Measurements from ENCODE around the gene FAM53B.

Gene FAM53B

DNA sequence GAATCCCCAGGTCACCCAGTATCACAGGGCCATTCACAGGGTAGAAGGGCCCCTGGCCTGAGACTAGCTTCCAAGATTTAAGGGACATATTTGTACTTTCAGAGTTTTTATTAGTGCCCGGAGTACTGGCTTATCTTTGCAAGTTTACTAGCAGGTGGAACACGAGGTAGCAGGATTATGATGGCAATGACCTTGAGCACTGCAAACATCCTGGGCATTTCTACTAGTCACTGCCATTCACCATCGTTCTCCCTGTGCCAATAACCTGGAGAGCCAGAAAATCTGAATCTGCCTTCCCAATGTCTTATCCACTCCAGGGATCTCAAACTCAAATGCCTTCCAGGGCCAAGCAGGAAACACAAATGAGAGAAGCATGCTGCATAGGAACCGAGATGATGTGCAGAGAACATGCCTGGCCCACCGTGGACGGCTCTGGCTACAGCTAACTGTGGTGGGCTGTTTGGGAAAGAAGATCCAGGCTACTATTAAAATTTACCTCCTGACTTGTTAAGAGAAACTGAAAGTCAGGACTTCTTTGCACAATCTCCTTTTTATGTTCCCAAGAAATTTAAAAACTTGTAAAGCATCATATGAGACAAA, 16.7 kb downstream of the FAM53B start:
- DNase-seq (ENCODE audit: low read depth): no peak

DNA sequence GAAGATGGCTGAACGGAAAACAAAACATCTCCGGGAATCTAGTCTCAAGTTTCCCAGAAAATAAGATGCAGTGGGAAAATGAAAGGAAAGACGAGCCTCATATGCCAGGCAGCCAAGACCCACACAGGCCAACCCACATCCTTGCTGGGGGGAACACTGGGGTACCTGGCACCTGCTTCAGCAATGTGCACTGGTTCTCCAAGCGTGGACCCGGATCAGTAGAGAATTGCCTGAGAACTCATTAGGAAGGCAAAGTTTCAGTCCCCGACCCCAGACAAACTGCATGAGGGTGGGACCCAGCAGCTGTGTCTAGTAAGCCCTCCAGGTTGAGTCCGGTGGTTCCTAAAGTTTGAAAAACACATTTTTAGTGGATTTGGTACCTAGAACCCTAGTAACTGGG, 18.4 kb downstream of the FAM53B start:
- DNase-seq (ENCODE audit: low read depth): no peak

DNA sequence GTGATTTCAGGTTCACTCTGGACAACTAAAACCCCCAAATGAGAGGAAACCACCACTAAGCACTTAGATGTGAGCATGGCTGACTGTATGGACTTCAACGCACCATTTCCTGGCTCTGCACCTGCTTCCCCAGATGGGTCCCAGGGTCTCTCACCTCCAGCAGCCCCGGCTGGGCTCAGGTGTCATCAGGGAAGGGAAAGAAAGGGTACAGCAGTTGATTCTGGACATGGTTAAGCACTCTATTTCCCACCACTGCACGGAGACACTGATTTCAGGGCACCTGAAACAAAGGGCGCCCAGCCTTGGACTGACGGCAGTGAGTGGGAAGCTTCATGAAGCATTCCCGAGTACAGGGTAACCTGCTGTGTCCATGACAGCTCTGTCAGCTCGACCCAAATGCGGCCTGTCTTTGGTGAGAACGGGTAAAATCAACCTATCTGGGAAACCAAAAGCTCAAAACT, 19.0 kb downstream of the FAM53B start:
- DNase-seq (ENCODE audit: low read depth): no peak

DNA sequence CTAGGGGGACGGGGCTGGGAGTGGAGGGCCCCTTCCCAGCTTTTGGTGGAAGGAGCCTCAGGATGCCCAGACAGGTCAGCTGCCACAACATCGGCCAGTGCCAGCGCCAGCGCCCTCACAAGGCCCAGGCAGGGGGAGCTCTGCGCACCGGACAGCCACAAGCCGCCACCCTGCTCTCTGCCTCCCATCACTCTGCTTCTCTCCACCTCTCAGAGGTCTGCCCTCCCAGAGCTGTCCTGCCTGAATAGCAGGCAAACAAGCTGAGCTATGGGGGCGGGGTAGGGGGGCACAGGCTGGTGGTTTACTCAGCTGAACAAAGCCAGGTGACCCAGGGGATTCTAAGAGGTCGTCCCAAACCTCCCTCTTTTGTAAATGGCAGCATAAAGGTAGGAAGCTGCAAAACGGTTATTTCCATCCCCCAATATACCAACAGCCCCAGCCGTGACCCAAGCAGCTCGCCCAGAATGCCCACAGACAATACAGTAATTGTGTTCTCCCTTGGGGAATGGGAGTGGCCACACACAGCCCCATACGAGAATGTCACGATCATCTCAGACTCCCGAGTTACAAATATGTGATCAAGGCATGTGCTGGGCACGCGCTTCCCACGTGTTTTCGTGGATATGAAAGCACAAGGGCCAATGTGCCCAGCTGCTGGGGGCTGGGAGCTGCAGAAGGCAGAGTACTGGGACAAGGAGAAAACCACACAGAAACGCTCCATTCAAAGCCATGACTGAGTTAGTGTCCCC, 19.7 kb downstream of the FAM53B start:
- no peak for DNase-seq (ENCODE audit: low read depth)

DNA sequence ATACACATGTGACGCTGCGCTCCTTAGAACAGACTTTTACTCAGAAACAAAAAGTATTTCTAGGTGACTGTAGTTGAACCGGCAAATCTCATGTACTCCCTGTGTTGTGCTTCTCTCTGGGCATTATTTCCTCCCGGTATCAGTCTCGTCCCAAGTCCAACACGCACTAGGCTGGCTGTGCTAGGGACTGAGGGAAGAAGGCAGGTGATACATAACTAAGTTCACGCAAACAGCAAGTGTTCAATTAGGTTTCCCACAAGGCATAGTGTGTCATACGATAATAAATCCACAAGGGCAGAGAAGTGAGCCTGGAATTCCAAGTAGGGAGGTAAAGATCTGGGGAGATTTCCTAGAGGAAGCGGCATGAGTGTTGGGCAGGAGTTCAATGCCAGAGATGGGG, 20.4 kb downstream of the FAM53B start:
- DNase-seq (ENCODE audit: low read depth): no peak

DNA sequence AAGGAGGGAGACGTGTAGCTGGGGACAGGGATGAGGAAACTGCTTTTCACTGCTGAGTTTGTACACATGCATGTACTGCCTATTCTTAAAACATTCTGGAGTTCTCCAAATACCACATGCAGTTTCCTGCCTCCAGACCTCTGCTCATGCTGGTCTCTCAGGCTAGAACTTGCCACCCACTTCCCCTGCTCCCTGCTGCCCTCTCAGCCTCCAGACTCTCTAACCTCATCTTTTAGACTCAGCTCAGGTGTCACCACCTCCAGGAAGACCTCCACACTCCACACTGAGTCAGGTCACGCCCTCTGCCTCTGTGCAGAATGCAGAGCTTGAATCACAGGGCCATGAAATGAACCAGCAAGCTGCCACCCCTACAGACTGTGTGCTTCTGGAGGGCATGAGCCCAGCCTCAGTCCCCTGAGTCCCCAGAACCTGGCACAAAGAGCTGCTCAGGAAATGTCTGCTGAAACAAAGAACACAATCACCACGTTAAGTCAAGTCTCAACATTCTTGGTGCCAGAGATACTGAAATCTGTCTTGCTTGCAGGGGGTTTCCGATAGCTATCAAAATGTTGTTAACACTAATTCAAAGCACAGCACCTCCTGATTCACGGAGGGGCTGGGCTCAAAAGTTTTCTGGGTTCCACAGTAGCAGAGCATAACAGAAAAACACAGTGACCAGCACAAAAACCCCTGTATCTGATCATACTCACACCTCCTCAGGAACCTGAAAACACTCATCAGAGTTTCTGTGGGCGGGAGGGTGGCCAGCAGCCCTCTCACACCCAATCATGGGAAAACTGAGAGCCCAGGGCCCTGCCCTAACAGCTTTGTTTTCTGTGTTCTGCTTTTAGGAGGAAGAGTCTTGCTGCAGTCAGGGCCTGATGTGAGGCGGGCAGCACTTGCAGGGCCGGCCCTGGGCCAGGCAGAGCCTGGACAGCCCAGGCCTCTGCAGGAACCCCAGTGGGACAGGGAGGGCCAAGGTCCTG, 21.1 kb downstream of the FAM53B start:
- DNase-seq (ENCODE audit: low read depth): no peak

DNA sequence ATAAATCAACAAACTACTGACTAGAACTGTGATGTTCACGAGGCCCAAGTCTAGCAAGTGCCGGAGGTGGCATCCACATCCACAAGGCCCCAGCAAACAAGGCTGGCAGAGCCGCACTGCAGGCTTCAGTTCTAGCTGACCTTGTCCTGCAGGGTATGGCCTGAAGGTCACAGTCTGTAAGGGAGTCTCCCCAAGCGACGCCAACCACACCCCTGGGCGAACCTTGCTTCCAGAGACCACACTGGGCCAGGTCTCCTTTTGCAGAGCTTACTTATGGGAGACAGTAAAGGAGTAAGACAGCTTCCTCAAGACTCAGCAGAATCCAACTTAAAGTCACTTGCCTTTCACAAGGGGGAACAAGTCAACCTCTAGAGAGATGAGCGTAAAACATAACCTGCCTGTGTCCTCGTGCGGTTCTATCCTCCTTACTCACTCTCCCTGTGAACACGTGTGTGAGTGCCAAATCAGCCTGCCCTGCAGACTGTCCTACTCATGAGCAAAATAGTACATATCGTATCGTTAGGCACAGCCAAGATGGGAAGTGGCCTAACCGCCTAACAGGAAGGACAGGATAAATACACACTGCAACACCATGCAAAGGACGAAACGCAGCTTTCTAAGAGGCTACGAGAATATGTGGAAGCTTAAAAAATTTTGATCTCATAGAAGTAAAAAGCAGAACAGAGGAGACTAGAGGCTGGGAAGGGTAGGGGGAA, 22.7 kb downstream of the FAM53B start:
- no peak for DNase-seq (ENCODE audit: low read depth)

DNA sequence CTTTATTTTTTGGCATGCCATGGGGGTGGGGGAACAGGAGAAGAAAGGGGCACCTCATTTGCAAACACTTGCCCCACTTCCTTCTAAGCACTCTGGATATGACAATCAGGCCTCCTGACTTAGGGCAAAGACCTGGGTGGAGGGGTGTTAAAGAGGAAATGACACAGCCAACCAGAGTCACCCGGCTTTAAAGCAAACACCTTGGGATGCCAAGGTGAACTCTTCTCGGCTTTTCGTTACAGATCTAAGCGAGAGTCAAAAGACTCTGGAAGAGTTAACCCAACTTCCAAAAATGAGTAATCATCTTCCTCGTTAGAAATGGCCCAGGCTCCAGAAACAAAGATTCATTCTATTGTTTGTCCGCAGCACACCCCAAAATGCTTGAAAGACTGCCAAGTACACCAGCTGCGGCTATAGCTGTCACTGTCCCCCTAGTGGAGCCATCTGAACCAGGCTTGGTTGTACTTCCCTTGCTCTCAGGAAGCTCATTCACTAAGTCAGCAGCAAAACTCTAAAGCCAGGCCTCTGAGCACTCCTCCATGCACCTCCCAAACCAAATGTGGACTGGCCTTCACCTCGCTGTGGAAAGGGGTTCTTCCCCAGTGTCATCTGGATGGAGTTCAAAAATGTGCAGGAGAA, 24.8 kb downstream of the FAM53B start:
- DNase-seq (ENCODE audit: low read depth): no peak

DNA sequence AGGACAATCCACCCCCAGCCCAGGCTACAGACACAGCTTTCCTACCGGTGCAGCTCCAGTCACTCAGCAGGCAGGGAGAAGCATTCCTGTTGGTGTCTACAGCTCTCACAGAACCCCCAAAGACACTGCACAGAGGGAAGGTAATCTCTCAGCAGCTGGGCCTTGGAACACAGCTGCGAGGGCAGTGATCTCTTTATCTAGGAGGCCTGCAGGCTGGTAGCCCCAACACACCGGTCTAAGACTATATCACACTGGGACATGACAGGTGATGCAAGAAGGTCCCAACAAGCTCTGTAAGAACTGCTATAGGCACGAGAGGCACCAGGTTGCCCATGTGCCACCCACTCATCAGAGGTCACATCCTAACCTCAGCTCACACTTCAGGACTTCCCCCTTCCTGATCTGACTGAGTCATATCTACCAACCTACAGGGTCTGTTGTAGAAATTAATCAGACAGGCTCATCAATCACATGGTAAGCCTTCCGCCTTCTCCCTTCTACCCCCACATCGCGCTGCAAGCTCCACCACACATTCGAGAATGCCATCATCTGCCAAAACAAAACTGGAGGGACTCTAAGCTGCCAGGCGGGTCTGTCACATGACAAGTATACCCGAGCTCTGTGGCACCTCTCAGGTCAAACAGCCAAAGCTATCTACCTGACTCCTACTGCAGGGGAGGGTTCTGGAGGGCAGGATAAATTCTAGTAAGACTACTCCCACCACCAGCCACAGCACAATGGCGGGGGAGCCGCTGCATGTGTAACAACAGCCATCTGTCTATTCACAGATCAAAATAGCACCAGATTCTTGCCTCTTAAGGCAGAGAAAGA, 26.1 kb downstream of the FAM53B start:
- no peak for DNase-seq (ENCODE audit: low read depth)

DNA sequence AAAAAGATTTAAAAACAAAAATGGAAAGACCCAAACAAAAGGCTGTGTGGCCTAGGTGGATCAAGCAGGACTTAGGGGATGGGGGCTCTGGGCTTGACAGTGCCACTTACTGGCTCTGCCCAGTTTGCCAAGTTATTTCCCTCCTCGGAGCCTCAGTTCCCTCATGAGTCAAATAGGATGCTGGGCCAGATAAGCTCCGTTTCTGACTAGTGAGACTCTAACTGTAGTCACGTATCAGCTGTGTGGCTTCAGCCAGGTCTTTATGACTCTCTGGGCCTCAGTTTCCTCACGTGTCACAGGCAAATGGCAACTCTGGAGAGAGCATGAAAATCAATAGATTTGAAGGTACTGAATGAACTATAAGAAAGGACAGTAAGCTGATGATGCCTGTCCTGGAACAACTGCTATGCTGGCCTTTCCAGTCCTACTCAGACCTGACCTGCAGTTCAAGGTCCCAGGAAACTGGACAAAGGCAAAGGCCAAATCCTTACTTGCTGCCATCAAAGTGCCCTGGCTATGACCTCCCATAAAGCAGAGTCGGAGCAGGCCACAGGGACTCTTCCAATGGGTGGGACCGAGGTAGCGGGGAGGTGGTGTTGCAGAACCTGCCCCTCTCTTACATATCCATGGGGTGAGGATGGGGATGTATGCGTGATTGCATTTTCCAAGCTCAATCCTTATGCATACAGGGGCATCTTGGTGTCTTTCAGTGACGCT, 27.0 kb downstream of the FAM53B start:
- DNase-seq (ENCODE audit: low read depth): no peak

DNA sequence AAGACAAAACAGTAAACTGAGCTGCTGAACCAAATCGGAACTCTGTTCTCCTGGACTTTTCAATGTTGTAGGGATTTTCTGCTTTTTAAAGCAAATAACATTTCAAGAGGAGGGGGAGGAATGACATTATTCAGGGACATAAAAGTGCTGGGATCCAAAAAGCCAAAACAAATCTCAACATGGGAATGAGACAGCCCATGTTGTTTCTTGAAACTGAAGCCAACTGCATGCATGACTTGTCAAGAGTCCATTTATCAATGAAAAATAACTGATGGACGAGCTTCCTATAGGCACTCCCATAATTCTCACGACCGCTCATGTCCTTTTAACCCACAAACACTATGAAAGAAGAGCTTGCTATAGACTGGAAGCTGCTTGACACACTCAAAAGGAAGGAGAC, 27.8 kb downstream of the FAM53B start:
- DNase-seq (ENCODE audit: low read depth): no peak

DNA sequence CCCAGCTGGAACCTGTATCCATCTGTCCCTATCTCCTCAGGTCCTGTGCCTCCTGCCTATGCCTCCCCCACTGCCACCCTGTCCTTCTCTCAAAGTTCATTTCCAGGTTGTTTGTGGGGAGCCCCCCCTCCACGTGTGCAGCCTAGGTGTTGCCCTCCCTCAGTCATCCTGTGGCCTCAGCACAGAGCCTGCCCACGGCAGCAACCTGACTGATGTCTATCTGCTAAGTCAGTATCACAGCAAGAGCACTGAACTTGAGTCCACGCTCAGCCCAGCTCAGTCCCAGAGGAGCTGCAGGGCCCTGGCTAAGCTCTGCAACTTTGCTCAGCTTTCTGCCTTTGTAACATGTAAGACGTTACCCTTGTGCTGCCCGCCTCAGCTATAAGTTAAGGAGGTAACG, 28.7 kb downstream of the FAM53B start:
- DNase-seq (ENCODE audit: low read depth): no peak

DNA sequence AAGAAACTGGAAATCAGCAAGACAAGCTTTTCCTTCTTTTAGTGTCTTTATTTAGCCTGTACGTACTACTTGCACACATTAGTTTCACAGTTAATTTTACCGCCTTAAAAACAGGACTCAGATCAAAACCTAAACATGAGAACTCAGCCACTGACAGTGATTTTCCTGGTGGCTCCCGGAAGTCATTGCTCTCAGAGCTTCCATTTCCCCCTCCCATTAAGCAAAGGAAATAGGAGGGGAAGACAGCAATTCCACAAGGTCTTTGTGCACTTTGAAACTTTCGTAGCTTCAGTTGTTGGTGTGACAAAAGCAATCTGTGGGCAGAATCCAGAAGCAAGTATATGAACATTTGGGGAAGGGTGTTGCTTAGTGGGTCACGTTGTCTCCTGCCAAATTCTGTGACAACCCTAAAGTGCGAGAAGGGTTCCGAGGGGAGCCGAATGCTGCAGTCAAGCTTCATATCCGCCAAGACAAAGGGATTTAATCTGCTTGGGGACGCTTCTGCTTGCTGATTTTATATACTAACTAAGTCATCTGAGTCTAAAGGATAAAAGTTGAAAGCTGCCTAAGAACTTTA, 30.4 kb downstream of the FAM53B start:
- no peak for DNase-seq (ENCODE audit: low read depth)

DNA sequence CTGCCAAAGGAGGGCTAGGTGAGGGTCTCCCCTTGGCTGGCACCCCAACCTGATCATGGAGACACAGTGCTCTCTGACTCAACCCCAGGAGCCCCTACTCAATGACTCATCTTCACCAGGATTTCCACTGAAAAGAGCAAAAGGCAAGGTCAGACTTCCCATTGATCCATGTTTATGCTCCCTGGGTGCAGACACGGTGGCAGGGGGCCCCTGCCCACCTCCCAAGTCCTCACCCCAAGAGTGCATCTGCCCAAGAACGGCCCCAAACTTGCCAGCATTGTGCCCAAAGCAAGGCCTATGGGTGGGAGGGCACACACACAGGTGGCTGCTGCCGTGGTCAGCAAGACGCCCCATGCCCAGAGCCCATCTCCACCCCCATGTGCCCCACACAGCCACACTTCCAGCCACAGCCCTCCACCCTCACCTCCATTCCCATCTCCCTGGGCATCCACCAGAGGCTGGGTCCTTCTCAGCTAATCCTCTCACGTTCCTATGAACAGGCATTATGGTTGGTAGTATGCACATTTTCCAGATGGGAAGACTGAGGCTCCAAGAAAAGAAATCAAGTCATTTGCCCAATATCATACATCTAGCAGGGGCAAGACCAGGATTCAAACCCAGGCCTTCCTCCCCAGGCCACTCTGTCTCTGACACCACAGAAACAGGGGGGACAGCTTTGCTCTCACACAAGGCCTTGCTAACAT, 31.3 kb downstream of the FAM53B start:
- no peak for DNase-seq (ENCODE audit: low read depth)

DNA sequence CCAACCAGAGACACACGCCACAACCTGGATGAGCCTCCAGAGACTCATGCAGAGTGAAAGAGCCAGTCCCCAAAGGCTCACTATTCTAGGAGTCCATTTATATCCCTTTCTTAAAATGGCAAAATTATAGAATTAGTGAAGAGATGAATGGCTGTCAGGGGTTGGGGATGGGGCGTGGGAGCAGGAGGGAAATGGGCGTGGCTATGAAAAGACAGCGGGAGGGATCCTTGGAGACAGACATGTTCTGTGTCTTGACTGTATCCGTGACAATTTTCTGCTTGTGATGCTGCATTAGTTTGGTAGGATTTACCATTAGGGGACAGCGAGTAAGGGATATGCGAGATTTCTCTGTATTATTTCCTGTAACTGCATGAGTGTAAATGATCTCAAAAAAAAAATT, 33.0 kb downstream of the FAM53B start:
- DNase-seq (ENCODE audit: low read depth): no peak

DNA sequence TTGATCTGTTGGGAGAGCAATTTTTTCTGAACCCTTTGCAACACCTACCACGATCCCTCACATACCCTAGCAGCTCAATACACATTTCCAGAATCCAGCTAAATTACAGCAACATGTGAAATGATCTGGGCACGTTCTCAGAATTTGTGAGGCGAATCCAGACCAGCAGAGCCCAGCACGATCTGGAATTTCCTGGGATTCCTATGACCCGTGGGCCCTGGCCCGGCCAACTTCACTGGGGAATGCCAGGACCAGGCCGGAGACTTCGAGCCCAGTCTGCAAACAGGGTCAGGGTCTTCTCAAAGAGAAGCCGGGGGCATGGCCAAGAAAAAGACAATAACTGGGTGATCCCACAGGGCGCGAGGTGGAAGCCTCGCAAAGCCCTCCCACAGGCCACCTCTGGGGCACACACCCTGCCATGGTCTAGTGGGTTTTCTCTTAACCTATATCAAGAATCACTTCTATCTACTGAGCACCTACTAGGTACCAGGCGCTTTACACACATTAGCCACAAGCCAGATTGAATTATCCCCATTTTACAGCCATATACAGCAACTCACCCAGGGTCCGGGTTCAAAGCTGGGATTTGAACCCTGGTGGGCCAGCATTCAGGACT, 33.8 kb downstream of the FAM53B start:
- no peak for DNase-seq (ENCODE audit: low read depth)

DNA sequence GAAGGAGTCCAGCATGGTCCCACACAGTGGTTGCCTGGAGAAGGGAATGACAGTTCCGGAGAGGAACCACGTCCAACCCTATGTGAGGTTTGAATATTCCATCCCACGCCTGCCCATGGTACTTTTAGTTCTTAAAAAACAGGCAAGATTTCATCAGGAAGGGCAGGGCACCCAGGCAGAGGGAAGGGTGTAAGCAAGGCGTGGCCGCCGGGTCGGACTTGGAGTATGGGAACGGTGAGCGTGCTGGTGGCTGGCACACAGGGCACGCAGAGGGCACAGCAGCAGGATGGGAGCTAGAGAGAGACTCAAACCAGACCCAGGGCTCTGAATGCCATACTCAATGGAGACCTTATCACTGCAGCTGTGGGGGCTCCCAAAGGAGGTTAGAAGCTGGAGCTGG, 34.3 kb downstream of the FAM53B start:
- DNase-seq (ENCODE audit: low read depth): no peak

DNA sequence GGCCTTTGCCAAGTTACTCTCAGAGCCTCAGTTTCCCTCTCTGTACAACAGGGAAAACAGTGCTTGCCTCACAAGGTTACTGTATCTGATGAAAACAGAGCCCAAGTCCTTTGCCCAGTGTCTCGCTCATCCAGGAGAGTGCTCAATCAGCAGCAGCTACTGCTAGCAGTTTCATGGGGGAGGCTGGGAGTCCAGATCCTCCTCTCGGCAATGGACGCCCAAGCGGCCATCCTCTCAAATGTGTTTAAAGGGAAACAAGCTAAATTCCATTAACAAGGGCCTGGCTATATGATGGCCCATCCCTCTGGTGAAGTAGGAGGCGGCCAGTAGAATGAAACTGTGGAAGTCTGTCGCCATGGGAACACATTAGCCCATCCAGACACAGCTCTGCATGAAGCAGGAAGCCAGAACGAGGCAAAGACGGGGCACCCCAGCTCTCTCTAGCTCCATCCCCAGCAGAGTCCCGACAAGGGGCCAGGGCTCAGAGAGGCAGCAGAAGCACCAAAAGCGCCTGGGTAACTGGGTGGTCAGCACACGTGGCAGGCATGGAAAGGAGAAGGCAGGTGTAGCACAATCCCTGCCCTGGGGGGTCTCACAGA, 35.2 kb downstream of the FAM53B start:
- DNase-seq (ENCODE audit: low read depth): no peak
